Suppressor macrophage treated with lipopolysaccharide for 1 hour (primary cell): ENCODE data around the gene SUZ12.
A peak's percentile ranks its signal among the peaks of the same experiment; 100 is the strongest.
"Not testable (repeated sequence)": the region's sequence is repeated elsewhere in the genome, so short reads cannot be mapped to it uniquely, and the experiment has no call there.

Source experiments
- DNase-seq, 3 donors: peaks; one replicate each; pipeline ENCODE4 v3.0.0-alpha.2; 2020 to 2022

Gene SUZ12

DNA sequence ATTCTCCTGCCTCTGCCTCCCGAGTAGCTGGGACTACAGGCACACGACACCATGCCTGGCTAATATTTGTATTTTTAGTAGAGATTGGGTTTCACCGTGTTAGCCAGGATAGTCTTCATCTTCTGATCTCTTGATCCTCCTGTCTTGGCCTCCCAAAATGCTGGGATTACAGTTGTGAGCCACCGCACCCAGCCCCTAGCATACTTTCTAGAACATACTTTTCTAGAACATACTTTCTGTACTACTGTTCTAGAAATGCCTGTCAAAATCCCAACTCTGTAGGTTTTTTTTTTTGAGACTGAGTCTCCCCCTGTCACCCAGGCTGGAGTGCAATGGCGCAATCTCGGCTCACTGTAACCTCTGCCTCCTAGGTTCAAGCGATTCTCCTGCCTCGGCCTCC lies 27.3 kb downstream of the SUZ12 start:
- DNase-seq, result not testable (repeated sequence)

DNA sequence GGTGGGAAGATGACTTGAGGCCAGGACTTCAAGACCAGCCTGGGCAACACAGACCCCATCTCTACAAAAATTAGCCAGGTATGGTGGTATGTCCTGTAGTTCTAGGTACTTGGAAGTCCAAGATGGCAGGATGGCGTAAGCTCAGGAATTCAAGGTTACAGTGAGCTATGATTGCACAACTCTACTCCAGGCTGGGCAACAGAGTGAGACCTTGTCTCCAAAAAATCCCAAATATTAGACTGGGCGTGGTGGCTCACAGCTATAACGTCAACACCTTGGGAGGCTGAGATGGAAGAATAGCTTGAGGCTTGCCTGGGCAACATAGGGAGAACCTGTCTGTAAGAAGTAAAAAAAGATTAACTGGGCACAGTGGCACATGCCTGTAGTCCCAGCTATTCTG lies 30.8 kb downstream of the SUZ12 start:
- DNase-seq, result no peak

DNA sequence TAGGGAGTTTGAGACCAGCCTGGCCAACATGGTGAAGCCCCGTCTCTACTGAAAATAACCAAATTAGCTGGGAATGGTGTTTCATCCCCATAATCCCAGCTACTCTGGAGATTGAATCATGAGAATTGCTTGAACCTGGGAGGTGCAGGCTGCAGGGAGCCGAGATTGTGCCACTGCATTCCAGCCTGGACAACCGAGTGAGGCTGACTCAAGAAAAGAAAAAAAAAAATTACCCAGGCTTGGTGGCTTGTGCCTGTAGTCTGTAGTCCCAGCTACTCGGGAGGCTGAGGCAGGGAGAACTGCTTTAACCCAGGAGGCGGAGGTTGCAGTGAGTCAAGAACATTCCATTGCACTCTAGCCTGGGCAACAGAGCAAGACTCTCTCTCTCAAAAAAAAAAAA lies 33.6 kb downstream of the SUZ12 start:
- not testable (repeated sequence) for DNase-seq

DNA sequence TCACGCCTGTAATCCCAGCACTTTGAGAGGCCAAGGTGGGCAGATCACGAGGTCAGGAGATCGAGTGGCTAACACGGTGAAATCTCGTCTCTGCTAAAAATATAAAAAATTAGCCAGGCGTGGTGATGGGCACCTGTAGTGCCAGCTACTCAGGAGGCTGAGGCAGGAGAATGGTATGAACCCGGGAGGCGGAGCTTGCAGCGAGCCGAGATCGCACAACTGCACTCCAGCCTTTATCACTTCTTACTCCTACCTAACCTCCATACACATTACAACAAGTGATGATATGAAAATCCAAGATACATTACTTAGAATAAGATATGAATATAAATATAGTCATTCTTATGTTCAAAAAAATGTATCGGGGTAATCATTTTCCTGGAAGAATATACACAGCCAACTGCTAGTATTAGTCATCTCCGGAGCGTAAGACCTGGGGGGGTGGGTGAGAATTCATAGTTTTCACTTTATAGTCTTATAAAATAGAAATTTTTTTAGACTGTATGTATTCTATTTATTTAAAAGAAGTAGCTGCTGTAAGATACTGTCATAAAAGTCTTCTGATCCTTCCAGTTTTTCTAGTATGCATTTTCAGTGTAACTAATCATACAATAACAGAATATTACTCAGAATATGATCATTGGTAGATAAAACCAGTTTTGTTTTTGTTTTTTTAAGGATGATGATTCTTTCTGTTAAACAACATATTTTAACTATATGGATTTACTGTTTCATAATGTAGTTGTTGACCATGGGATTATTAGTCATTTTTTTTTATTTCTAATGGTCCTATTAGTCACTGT lies 37.7 kb downstream of the SUZ12 start:
- peak in 2 of 3 donors; percentile 9 to 23 for DNase-seq

DNA sequence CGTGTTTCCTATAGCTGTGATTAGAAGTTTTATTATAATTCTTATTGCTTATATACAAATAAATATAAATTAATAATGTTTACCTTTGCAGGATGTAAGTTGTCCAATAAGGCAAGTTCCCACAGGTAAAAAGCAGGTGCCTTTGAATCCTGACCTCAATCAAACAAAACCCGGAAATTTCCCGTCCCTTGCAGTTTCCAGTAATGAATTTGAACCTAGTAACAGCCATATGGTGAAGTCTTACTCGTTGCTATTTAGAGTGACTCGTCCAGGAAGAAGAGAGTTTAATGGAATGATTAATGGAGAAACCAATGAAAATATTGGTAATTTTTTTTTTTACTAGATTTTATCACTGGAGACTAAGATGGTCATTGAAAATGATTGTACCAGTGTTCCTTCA lies 38.6 kb downstream of the SUZ12 start:
- not testable (repeated sequence) for DNase-seq

DNA sequence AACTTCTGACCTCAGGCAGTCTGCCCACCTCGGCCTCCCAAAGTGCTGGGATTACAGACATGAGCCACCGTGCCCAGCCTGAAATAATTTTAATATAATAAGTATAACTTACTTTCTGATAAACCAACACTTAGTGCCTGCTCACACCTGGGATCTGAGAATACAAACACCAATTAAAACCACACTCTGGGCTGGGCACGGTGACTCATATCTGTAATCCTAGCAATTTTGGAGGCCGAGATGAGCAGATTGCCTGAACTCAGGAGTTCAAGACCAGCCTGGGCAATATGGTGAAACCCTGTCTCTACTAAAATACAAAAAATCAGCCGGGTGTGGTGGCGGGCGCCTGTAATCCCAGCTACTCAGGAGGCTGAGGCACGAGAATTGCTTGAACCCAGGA lies 55.0 kb downstream of the SUZ12 start:
- DNase-seq, result not testable (repeated sequence)

DNA sequence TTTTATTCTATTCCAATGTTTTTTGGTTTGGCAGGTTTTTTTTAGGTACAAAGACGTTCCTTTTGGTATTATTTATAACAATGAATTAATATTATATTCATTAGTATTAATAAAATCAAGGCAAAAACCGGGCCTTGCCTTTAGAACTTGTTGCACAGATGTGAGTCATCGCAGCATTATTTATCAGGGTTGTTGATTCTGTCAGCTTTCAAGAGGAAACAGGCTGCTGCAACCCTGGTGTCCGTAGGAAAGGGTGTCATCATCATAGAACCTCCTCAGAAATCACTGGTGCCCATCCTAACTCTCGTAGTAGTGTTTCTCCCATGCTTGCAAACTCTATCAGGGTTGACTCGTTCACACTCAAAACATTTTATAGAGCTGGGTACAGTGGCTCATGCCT lies 60.2 kb downstream of the SUZ12 start:
- no peak for DNase-seq

DNA sequence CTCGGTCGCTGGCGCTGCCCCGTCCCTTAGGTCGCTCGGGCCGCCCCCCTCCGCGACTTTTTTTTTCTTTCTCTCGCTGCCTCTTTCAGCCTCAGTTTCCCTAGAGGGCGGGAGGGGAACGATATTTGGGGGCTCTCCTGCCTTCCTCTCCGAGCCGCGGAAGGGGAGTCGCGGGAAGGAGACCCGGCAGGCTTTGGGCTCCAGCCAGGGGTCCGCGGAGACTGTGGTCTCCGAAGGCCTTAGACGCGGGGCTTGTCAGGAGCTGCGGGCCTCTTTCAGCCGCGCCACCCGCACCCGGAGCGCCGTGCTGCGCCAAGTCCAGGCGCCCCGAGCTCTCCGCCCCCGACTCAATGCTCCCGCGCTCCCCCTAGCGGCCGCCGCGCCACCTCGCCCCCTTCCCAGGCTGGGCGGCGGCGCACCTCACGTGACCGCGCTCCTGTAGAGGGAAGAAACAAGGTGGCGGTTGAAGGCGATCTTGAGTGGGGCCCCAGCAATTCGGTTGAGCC lies 70.2 kb downstream of the SUZ12 start, which contains the start of gene LRRC37B:
LRRC37B (plus strand) TSS at position 427 of the 506 bp plus-strand sequence. CDS start 14,010 bp downstream, outside the sequence.
- peak; percentile 85 to 93 (median 89) for DNase-seq

DNA sequence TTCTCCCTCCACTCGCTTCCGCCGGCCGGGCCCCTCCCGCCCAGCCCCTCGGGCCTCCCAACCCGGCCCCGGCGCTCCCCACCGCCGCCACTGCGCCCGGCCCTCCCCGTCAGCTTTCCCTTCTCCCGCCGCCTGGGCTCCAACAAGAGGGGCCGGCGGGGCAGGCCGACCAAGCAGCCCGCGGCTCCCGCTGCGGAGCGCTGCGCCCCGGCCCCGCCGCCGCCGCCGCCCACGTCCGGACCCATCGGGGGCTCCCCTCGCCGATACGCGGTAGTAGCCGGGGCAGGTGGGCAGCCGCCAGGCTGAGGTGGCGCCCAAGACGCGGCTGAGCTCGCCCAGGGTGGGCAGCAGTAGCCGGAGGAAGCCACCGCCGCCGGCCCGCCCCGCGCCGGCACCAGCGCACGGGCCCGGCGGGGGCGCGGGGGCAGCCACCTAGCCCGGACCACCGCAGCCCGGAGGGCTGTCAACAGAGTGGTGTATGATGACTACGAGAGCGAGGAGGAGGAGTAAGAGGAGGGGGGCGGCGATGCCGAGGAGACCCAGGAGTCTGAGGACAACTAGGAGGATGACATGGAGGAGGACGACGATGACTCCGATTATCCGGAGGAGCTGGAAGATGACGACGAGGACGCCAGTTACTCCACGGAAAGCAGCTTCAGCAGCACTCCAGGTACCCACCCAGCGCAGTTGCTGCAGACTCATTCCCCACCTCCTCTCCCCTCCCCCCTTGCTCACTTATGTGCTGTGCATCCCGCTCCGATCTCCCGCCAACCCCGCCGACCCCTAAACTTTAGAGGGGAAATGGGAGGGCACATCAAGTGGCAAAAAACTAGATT lies 70.9 kb downstream of the SUZ12 start:
- DNase-seq, result peak in 2 of 3 donors; percentile 24 to 28

DNA sequence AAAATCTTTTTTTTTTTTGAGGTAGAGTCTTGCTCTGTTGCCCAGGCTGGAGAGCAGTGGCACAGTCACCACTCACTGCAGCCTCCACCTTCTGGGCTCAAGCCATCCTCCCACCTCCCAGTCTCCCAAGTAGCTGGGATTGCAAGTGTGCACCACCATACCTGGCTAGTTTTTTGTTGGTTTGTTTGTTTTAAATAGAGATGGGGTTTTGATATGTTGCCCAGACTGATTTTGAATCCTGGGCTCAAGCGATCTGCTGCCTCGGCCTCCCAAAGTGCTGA lies 72.4 kb downstream of the SUZ12 start:
- no peak for DNase-seq

DNA sequence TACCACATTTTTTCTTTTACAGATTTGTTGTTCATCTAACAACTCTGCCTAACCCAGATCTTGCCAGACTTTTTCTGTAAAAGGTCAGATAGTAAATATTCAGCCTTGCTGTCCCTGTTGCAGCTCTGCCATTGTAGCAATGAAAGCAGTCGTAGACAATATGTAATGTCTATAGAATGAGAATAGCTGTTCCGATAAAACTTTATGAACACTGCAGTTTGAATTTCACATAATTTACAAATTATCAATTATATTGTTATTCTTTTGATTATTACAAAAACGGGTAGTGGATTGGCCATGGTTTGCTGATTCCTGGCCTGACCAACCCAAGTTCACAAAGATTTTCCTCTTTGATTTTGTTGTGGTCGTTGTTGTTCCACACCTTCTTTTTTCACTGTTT lies 73.3 kb downstream of the SUZ12 start:
- no peak for DNase-seq

DNA sequence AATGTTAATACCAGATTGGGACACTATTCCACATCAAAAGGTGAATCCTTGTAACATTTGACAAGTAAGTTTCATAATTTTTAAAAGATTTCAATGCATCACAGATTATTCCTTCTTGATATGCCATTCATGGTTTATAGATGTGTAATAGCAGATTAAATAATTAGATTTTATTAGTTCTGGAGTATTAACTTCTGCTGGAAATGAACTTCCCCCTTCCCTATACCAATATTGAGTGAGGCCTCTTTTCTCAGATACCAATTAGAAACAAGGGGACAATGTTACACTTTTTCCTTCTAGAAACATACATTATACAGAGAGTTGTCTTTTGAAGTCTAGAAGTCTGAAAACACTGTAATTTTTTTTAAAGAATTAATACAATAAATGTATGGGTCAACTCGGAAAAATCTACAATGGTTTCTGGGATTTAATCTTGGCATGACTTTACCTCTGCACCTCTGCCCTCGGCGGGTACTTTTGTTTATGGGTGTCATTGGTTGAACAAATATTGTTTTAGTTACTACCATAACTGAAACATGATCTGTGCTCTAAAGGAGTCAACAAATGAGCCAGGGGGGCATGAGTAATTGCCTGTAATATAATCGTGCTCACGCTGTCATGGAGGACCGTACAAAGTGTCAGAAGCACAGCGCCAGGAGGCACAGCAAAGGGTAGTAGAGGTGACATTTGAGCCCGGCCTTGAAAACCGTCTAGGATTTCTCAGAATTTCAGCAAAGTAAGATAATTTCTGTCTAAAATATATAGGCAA lies 78.6 kb downstream of the SUZ12 start:
- peak in 1 of 3 donors; percentile 32 for DNase-seq

DNA sequence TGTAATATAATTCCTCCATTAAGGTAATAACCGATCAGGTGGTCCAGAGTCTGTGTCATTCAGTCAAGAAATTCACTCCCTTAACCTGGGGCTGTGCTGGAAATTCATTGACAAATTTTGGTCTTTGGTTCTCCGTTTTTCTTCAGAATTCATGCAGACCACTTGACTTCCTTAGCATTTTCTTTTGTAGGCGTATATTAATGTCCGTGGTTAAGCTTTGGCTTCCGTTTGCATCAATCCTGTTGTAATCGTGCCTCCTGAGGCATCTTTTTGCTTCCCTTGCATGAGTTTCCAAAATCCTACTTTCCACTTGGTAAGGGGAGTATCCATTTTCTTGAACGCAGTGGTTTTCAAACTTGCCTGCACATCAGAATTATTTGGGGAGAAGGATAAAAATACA lies 79.4 kb downstream of the SUZ12 start:
- DNase-seq, result peak; percentile 24 to 52 (median 49)

DNA sequence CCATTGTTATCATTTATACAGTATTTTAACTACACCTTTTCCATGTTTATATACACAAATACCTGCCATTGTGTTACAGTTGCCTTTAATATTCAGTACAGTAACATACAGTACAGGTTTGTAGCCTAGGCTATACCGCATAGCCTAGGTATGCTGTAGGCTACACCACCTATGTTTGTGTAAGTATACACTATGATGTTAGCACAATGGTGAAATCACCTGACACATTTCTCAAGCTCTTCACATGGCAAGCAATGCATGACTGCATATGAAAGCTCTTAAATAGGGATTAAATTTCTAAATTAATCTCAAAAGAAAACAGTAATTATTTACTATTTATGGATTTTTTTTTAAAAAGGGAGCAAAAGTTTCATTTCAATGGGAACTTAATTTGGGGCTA lies 82.4 kb downstream of the SUZ12 start:
- DNase-seq, result no peak

DNA sequence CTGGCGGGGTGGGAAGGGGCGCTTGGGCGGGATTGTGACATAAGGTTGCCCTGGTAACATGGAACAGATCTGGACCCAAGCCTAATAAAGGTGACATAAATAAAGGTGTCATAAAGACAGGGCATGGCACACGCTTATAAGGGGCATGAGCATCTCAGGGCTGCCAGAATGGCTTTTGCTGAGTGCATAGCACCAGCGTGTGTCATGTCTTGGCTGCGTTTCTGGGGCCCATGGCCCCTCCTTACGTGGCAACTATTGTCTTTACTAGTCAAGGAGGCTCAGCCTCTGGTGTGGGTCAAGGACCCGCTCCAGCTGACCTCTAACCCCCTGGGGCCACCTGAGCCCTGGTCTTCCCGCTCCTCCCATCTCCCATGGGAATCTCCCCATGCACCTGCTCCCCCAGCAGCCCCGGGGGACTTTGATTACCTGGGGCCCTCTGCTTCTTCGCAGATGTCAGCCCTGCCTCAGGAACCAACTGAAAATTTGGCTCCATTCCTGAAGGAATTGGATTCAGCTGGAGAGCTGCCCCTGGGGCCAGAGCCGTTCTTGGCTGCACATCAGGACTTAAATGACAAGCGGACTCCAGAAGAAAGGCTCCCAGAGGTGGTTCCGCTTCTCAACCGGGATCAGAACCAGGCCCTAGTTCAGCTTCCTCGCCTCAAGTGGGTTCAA lies 84.3 kb downstream of the SUZ12 start:
- DNase-seq, result no peak

DNA sequence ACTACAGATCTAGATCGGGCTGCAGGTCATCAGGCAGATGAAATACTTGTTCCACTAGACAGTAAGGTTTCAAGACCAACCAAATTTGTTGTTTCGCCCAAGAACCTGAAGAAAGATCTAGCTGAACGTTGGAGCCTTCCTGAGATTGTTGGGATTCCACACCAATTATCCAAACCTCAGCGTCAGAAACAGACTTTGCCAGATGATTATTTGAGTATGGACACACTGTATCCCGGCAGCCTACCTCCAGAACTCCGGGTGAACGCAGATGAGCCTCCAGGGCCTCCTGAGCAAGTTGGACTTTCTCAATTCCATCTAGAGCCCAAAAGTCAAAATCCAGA lies 84.8 kb downstream of the SUZ12 start:
- DNase-seq, result no peak

DNA sequence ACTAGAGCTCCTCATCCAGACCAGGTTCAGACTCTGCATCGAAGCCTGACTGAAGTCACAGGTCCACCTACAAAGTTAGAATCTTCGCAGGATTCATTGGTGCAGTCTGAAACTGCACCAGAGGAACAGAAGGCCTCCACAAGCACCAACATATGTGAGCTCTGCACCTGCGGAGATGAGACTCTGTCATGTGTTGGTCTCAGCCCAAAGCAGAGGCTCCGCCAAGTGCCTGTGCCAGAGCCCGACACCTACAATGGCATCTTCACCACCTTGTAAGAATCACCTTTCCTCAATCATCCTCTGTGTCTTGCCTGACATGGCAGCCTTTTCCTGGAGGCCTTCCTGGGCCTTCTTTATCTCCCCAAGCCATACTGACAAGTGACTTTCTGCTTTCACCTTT lies 85.7 kb downstream of the SUZ12 start:
- DNase-seq, result not testable (repeated sequence)

DNA sequence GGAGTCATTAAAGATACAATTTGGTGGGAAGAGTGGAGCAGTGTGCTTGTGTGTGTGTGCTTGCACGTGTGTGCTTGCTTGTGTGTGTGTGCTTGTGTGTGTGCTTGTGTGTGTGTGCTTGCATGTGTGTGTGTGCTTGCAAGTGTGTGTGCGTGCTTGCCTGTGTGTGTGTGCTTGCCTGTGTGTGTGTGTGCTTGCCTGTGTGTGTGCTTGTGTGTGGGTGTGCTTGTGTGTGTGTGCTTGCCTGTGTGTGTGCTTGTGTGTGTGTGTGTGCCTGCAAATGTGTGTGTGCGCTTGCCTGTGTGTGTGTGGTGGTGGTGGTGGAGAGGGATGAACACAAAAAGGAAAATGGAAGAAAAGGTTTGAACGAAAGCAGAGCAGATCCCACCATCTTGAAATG lies 90.5 kb downstream of the SUZ12 start:
- DNase-seq, result not testable (repeated sequence)

DNA sequence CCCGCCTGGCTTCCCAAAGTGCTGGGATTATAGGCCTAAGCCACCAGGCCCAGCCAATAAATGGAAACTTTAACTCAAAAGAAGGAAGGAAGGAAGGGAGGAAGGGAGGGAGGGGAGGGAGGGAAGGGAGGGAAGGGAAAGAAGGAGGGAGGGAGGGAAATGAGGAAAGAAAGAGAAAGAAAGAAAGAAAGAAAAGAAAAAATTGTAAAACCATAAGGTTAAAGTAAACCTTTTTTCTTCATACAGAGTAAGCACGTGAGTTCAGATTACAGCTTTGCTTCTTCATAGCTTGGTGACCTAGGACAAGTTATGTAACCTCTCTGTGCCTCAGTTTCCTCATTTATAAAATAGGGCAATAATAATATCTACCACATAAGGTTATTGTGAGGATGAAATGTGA lies 96.4 kb downstream of the SUZ12 start:
- no peak for DNase-seq

DNA sequence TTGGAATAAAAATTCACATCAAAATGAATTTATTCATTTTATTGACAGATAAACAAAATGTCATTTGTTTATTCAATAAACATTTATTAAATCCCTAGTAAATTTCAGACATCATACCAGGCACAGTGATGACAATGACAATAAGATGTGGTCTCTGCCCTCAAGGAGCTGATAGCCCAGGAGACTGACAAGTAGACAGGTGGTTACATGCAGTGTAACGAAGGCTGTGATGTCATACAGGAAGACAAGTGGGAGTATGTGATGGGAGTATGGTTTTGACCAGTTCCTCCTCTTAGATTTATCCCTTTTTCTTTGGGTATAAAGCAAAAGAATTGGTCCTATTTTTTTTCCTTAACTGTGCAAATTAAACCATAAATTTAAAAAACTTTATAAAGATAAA lies 97.0 kb downstream of the SUZ12 start:
- peak in 2 of 3 donors; percentile 15 to 18 for DNase-seq

DNA sequence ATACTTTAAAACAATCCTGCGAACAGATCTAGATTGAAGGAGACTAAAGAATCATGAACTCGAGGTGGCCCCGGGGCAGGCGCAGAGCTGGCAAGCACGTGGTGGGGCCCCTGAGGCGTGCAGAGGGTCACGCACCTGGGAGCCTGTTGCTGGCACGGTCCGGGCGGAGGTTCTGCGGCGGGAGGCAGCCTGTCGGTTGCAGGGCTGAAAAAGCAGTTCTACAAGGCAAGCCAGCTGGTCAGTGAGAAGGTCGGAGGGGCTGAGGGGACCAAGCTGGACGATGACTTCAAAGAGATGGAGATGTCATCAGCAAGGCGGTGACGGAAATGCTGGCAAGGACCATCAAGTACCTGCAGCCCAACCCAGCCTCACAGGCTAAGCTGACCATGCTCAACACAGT lies 103.4 kb downstream of the SUZ12 start:
- DNase-seq, result not testable (repeated sequence)

DNA sequence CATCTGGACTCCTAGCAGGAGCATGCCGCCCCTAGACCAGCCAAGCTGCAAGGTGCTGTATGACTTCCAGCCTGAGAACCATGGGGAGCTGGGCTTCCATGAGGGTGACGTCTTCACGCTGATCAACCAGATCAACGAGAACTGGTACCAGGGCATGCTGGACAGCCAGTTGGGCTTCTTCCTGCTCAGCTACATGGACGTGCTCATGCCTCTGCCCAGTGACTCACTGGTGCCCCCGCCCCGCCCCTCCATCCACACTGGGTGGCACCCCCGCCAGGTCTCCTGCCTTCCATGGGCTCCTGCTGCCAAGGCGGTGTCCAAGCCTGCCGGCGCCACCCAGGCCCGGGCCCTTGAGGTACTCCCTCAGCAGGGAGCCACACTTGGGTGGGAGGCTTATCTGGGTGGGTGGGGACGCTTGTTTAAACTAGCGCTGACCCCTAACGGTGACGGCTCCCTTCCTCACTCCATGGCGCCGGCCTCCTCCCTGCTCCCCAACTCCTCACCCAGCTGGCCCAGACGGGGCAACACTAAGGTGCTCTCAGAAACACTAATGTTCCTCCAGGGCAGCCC lies 104.6 kb downstream of the SUZ12 start:
- not testable (repeated sequence) for DNase-seq
